BLaER1 treated with 17β-estradiol and CSF1 and Interleukin-3, amounts not matched to agents 10 nM and 100 nM (cell line): ENCODE measurements around the gene SS18L1.
A peak's percentile ranks its signal among the peaks of the same experiment; 100 is the strongest.

Source experiments
- H3K27ac ChIP-seq, 11 experiments: shearing (Covaris generic); formaldehyde crosslinking; 2 replicates each; pipeline ENCODE4 v1.8.1; 2022
- H3K27me3 ChIP-seq, 11 experiments: shearing (Covaris generic); formaldehyde crosslinking; 2 replicates each; pipeline ENCODE4 v1.8.1; 2022
- H3K36me3 ChIP-seq, 11 experiments: shearing (Covaris generic); formaldehyde crosslinking; 2 replicates each; pipeline ENCODE4 v1.8.1; 2022
- H3K4me1 ChIP-seq, 10 experiments: shearing (Covaris generic); formaldehyde crosslinking; 2 replicates each; pipeline ENCODE4 v1.8.1; 2022
- H3K4me2 ChIP-seq, 11 experiments: shearing (Covaris generic); formaldehyde crosslinking; 2 replicates each; pipeline ENCODE4 v1.8.1; 2022
- H3K4me3 ChIP-seq, 10 experiments: shearing (Covaris generic); formaldehyde crosslinking; 2 replicates each; pipeline ENCODE4 v1.8.1; 2022
- H3K9ac ChIP-seq, 11 experiments: shearing (Covaris generic); formaldehyde crosslinking; 2 replicates each; pipeline ENCODE4 v1.8.1; 2022
- H3K9me3 ChIP-seq, 11 experiments: shearing (Covaris generic); formaldehyde crosslinking; replicated peaks in 1 of 11; 2 replicates each; pipeline ENCODE4 v1.8.1; 2022
- H4K20me1 ChIP-seq, 11 experiments: shearing (Covaris generic); formaldehyde crosslinking; 2 replicates each; pipeline ENCODE4 v1.8.1; 2022
- Cebpa-rat ChIP-seq, 11 experiments: shearing (Covaris generic); IDR thresholded peaks; 2 replicates each; pipeline ENCODE4 v1.8.1; 2022

The SS18L1 gene

GRCh38 chr20:62181808-62182207, 38.2 kb downstream of the SS18L1 start:
- peak overlapping the region; percentile 74 to 95 (median 88); a peak in 19 of 20 replicates for H3K4me3 ChIP-seq
- peaks cover 0 to 18% (median 5%) of the 10 kb centered on the region in 11 experiments; a peak in 10 of 22 replicates for H4K20me1 ChIP-seq
- peak overlapping the region; percentile 91 to 99 (median 95); a peak in 21 of 22 replicates for H3K9ac ChIP-seq
- no peaks in the 10 kb centered on the region for H3K9me3 ChIP-seq
- no peak for TF ChIP-seq Cebpa-rat (IDR thresholded peaks at IDR 0.05)
- H3K4me1 ChIP-seq: peaks cover 30 to 40% (median 36%) of the 10 kb centered on the region in 10 experiments
- H3K27me3 ChIP-seq: no peaks in the 10 kb centered on the region
- H3K4me2 ChIP-seq: peak overlapping the region; percentile 75 to 97 (median 90)
- peak overlapping the region in 9 of 11 experiments; percentile 91 to 97 (median 94); a peak in 16 of 22 replicates for H3K27ac ChIP-seq
- H3K36me3 ChIP-seq: peaks cover 11 to 37% (median 26%) of the 10 kb centered on the region in 11 experiments; a peak in 20 of 22 replicates

- H3K27me3 ChIP-seq: no peaks in the 10 kb centered on the region
- H3K4me3 ChIP-seq: peak within 1 kb of the TSS; percentile 74 to 95 (median 88)
- H3K4me1 ChIP-seq: peaks cover 30 to 50% (median 43%) of the 10 kb centered on the region in 10 experiments
- H3K27ac ChIP-seq: peak within 1 kb of the TSS; percentile 91 to 97 (median 94)
- no peak for TF ChIP-seq Cebpa-rat (IDR thresholded peaks at IDR 0.05)
- H3K4me2 ChIP-seq: peak within 1 kb of the TSS; percentile 78 to 98 (median 94)
- peaks cover 10 to 27% (median 18%) of the 10 kb centered on the region in 11 experiments; a peak in 20 of 22 replicates for H3K36me3 ChIP-seq
- H4K20me1 ChIP-seq: peaks cover 0 to 27% (median 11%) of the 10 kb centered on the region in 11 experiments; a peak in 14 of 22 replicates
- H3K9ac ChIP-seq: peak within 1 kb of the TSS; percentile 91 to 99 (median 95)
- H3K9me3 ChIP-seq: no peaks in the 10 kb centered on the region
Observed at GRCh38 chr20:62182469-62183425, 39.2 kb downstream of the SS18L1 start, which contains the start of gene MTG2. MTG2 (plus strand) TSS chr20:62183028; CDS start chr20:62193421, 10,393 bp downstream.

- Histone ChIP-seq H4K20me1 (peaks cover 0 to 36% (median 19%) of the 10 kb centered on the region in 11 experiments; a peak in 16 of 22 replicates), H3K36me3 (peaks cover 7 to 23% (median 14%) of the 10 kb centered on the region in 11 experiments; a peak in 21 of 22 replicates), H3K27me3 (no peaks in the 10 kb centered on the region), H3K27ac (peak overlapping the region; percentile 91 to 97 (median 94)), H3K9ac (peak overlapping the region; percentile 91 to 99 (median 95)), H3K9me3 (no peaks in the 10 kb centered on the region), H3K4me2 (peak overlapping the region; percentile 78 to 98 (median 94)), H3K4me3 (peak overlapping the region; percentile 74 to 95 (median 88)), H3K4me1 (peaks cover 30 to 53% (median 44%) of the 10 kb centered on the region in 10 experiments)
- TF ChIP-seq Cebpa-rat (IDR thresholded peaks at IDR 0.05): no peak
Observed at GRCh38 chr20:62183426-62184142, 40.0 kb downstream of the SS18L1 start.

GRCh38 chr20:62186096-62186426, 42.5 kb downstream of the SS18L1 start:
- Histone ChIP-seq H3K4me1 (peaks cover 39 to 58% (median 49%) of the 10 kb centered on the region in 10 experiments), H3K27me3 (no peaks in the 10 kb centered on the region), H3K4me2 (peak overlapping the region in 5 of 11 experiments; percentile 8 to 29 (median 27); a peak in 7 of 22 replicates), H3K9me3 (no peaks in the 10 kb centered on the region), H3K9ac (0 out of 22 replicates have a peak overlapping the region, but pooled peaks of 1 of the 11 experiments have one; percentile 18), H3K36me3 (peaks cover 14 to 30% (median 24%) of the 10 kb centered on the region in 11 experiments; a peak in 21 of 22 replicates), H3K4me3 (no peak overlapping the region), H4K20me1 (peaks cover 5 to 60% (median 44%) of the 10 kb centered on the region in 11 experiments), H3K27ac (no peak overlapping the region)
- no peak for TF ChIP-seq Cebpa-rat (IDR thresholded peaks at IDR 0.05)

DNA sequence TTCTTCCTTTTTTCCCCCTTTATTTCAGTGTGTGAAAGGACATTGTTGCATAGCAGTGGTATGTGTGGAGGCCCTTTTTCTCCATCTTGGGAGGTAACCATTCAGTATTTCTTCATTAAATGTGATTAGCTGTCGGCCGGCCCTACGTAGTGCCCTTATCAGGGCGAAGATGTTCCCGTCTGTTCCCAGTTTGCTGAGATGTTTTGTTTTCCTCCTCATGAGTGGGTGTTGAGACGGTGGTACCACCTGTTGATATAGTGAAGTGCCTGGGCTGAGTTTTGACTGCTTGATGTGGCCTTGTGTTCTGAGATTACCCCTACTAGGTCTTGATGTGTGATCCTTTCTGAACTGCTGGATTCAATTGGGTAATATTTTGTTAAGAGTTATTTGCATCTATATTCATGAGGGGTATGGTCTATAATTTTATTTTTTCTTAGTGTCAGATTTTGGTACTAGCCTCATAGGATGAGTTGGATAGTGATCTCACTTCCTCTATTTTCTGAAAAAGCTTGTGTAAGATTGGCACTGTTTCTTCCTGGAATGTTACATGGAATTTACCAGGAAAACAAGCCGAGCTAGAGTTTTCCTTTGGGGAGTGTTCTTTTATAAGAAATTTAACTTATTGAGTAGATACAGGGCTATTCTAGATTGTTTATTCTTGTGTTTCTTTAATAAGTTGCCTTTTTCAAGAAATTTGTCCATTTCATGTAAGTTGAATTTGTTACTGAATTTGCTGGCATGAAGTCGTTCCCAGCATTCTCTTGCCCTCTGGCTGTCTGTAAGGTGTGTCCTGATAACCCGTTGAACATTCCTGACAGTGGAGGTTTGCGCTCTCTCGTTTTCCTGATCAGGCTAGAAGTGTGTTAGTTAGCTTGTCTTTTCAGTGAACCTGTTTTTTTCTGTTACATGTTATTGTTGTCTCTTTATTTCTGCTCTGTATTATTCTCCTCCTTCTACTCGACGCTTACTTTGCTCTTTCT, 43.6 kb downstream of the SS18L1 start:
- H3K27me3 ChIP-seq: no peaks in the 10 kb centered on the region
- peaks cover 42 to 62% (median 54%) of the 10 kb centered on the region in 10 experiments for H3K4me1 ChIP-seq
- H3K27ac ChIP-seq: no peak overlapping the region
- peaks cover 16 to 72% (median 55%) of the 10 kb centered on the region in 11 experiments for H4K20me1 ChIP-seq
- no peak for TF ChIP-seq Cebpa-rat (IDR thresholded peaks at IDR 0.05)
- no peak overlapping the region for H3K4me3 ChIP-seq
- H3K36me3 ChIP-seq: peaks cover 14 to 33% (median 25%) of the 10 kb centered on the region in 11 experiments; a peak in 21 of 22 replicates
- peak overlapping the region in 9 of 11 experiments; percentile 2 to 66 (median 29); a peak in 11 of 22 replicates for H3K4me2 ChIP-seq
- H3K9me3 ChIP-seq: no peaks in the 10 kb centered on the region
- no peak overlapping the region for H3K9ac ChIP-seq

DNA sequence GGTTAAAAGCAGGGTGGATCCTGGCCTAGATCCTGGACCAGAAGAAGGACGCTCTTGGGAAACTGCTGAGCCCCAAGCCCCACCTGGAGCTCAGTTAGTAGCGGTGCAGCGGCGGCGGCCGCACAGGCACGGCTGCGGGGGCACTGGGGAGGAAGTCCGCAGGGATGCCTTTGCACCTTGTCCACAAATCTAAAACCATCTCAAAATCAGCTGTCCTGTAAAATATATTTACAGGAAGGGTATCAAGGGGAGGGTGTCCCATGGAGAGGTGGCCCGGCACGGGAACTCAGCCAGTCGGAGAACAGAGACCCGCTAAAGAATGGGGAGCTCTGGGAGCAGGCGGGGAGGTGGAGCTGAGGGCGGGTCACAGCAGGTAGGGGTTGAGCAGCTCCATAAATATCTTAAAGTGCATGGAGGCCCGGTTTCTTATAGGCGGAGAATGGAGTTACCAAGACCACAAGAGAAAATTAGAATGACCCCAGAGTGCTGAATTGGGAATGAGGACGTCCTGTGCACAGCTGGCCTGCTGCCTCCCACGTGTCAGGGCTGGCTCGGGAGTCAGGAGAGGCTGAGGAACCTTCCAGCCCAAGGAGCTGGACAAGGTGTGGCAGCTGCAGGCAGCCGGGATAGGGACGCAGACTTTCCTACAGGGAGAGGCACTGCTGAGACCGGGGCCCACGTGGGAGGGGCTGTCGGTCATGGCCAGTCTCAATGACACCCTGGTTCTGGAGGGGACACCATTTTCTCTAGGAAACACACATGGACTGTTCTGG, 47.3 kb downstream of the SS18L1 start:
- peak overlapping the region in 7 of 11 experiments; percentile 6 to 37 (median 23); a peak in 7 of 22 replicates for H3K9ac ChIP-seq
- H3K4me3 ChIP-seq: no peak overlapping the region
- no peaks in the 10 kb centered on the region for H3K9me3 ChIP-seq
- no peak overlapping the region for H3K27ac ChIP-seq
- peak overlapping the region in 9 of 11 experiments; percentile 43 to 82 (median 72); a peak in 17 of 22 replicates for H3K4me2 ChIP-seq
- H3K36me3 ChIP-seq: peaks cover 17 to 48% (median 37%) of the 10 kb centered on the region in 11 experiments; a peak in 21 of 22 replicates
- TF ChIP-seq Cebpa-rat (IDR thresholded peaks at IDR 0.05): no peak
- peaks cover 36 to 76% (median 65%) of the 10 kb centered on the region in 10 experiments for H3K4me1 ChIP-seq
- H3K27me3 ChIP-seq: no peaks in the 10 kb centered on the region
- H4K20me1 ChIP-seq: peaks cover 41 to 98% (median 91%) of the 10 kb centered on the region in 11 experiments
